ENCODE data around the gene PMPCB. TPM values are rescaled to one million over a fixed set of nuclear protein-coding genes. Genes with fewer than 3 reads are reported as not detected.

Gene PMPCB
- total RNA-seq, 4 donors from 2014 or later = 50.4 to 70.1 (median 60.9) TPM

DNA sequence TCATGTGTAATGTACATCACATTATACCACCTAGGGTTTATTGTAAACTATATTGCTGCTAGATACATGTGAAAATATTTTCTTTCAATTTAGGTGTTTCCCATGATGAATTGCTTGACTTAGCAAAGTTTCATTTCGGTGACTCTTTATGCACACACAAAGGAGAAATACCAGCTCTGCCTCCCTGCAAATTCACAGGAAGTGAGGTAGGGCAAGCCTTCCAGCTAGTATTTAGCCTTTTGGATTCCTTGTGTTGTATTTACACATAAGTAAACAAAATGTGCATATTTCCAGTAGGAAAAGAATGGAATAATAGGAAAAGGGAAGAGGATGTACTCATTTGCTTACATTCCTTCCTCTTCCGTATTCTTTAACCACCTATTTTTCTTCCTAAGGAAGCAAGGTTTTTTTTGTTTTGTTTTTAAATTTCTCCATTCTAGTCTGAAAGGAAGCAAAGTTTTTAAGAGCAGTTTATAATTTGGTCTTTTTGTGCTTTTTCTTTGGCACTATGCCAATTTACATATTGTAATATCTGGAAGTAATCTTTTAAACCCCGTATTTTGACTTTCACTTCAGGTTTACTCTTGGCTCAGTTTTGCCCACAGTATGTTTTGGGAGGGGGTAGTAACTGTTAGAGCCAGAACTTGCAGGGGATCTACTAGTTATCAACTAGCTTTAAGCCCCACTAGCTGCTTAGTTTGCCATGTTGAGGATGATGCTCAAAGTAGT, 10.4 kb downstream of the PMPCB start:
- TF ChIP-seq, protein P1, sequence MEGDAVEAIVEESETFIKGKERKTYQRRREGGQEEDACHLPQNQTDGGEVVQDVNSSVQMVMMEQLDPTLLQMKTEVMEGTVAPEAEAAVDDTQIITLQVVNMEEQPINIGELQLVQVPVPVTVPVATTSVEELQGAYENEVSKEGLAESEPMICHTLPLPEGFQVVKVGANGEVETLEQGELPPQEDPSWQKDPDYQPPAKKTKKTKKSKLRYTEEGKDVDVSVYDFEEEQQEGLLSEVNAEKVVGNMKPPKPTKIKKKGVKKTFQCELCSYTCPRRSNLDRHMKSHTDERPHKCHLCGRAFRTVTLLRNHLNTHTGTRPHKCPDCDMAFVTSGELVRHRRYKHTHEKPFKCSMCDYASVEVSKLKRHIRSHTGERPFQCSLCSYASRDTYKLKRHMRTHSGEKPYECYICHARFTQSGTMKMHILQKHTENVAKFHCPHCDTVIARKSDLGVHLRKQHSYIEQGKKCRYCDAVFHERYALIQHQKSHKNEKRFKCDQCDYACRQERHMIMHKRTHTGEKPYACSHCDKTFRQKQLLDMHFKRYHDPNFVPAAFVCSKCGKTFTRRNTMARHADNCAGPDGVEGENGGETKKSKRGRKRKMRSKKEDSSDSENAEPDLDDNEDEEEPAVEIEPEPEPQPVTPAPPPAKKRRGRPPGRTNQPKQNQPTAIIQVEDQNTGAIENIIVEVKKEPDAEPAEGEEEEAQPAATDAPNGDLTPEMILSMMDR (IDR thresholded peaks at IDR 0.05; ENCODE audit: low read depth) = no peak

DNA sequence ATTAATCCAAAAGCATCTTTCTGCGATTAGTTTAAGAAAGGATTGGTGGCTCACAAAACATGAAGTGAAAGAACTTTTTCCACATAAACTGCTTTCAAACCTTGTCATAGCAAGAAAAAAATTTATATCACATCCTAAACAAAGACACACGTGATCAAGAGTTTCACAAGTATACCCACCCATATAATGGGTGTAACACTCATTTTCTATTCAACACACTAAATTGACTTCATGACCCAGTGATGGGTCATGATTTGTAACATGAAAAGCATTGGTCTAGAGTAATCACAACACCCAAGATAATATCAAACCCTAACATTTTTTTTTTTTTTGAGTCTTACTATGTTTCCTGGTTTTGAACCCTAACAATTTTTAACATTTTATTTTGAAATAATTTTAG, 17.6 kb downstream of the PMPCB start:
- TF ChIP-seq, protein P1 (IDR thresholded peaks at IDR 0.05; ENCODE audit: low read depth) = no peak

DNA sequence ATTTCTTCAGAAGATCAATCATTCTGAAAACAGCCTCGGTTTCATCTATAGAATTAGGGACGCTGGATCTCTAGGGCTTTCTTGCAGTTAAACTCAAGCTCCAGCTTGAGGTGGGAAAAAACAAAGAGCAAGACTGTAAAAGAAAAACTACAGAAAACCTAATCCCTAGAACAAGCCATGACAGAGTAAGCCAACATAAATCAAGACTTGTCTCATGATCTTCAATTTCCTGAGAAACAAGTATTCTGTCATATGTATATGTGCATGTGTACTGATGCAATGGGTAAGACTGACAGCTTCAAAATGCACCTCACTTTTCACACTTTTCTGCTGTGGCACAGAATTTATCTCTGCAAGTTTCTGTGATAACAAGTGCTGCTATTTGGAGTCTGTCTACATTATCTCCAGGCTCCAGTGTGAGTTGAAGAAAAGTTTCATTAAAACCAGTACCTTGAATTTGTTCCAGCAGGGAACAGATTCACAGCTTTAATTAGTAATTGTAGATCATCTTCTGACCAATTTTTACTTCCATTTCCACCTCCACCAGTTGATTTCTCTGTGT, 19.2 kb downstream of the PMPCB start:
- TF ChIP-seq, protein P1 (IDR thresholded peaks at IDR 0.05; ENCODE audit: low read depth) = no peak

DNA sequence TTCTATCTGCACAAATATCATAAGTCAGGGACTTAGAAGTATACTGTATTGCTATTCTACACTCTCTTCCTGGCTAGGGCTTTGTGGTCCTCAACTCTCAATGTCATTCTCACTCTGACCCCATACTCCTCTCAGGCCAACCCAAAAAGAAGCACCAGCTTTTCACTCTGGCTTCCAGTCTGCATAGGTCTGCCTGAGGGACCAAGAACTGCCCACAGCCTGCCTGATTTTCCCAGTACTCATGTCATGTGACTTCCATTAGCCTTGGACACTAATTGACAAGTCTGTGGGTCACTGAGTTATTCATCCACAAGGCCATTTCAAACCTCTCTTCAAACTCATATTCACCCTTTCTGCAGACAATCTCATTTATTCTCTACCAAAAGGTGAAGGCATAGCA, 19.8 kb downstream of the PMPCB start:
- TF ChIP-seq, protein P1 (IDR thresholded peaks at IDR 0.05; ENCODE audit: low read depth) = no peak

DNA sequence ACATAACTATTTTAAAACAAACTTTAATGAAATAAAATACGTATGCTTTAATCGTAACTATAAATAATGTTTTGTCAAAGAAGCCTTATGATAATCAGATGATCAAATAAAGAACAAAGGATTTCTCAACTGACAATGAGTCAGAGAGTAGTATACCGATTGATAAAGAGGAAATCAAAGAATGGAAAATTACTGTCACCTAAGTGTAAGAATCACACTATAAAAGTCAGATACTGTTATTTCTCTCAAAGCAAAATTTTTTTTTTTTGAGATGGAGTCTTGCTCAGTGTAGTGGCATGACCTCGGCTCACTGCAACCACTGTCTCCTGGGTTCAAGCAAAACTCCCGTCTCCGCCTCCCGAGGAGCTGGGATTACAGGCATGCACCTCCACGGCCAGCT, 28.5 kb downstream of the PMPCB start:
- TF ChIP-seq, protein P1 (IDR thresholded peaks at IDR 0.05; ENCODE audit: low read depth) = no peak

DNA sequence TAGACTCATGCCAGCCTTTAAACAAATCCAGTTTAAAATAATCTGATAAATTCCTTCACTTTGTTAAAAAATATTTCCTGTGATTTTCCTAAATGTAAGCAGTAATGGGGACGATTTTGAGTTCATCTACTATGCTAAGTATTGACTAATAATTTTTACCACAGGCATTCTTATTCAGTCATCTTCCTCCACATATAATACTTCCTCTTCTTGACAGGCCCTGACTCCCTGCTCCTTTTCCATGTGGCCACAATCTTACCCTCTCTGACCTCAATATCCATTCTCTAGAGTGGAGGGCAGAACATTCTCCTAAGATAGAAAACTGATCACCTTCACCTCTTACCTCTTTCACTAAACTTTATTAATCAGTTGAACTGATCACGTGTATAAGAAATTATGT, 39.5 kb downstream of the PMPCB start:
- TF ChIP-seq, protein P1 (IDR thresholded peaks at IDR 0.05; ENCODE audit: low read depth) = no peak

DNA sequence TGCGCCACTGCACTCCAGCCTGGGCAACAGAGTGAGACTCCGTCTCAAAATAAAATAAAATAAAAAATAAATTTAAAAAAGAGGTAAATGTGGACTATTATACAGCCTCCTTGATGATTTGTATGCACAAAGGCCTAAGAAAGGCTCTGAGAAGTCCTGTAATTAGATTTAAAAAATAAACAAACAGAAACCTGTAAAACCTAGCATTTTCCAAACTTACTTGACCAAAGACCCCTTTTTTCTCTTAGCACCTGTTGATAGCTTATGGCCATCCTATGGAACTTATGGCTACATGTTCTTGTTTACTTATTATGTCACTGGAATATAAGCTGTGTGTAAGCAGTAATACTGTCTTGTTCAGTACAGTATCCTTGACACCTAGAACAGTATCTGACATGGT, 41.6 kb downstream of the PMPCB start:
- TF ChIP-seq, protein P1 (IDR thresholded peaks at IDR 0.05; ENCODE audit: low read depth) = no peak

All from subcutaneous adipose tissue (tissue), 4 donors.